DND-41 (cell line): ENCODE data around the gene NDUFS7.

Experiments used
- ATAC-seq: fragments of 200-7000 bp; cut with Tn5 transposase; 3 replicates; pipeline ENCODE4 v1.9.1; 2021; ENCODE audit warnings: low read depth; ENCODE audit not compliant: insufficient read depth
- DNase-seq: peaks from one replicate; pipeline ENCODE4 v3.0.0-alpha.2; 2020
- H2AFZ ChIP-seq: 2 replicates; pipeline ENCODE4 v1.6.0; 2012; ENCODE audit warnings: low read depth, low read length
- H3K27ac ChIP-seq: 2 replicates; pipeline ENCODE4 v1.5.1; 2012; ENCODE audit warnings: low read length, inconsistent platforms
- H3K27me3 ChIP-seq: fragments of 200-600 bp; sonication (generic); 2 replicates; pipeline ENCODE4 v1.6.0; 2012; ENCODE audit warnings: low read length, mild to moderate bottlenecking, inconsistent platforms; ENCODE audit not compliant: insufficient read depth, poor library complexity
- H3K36me3 ChIP-seq: 2 replicates; pipeline ENCODE4 v1.5.1; 2012; ENCODE audit warnings: low read length, inconsistent platforms; ENCODE audit not compliant: insufficient read depth
- H3K4me1 ChIP-seq: 2 replicates; pipeline ENCODE4 v1.5.1; 2012; ENCODE audit warnings: mild to moderate bottlenecking, low read length; ENCODE audit not compliant: insufficient read depth
- H3K4me2 ChIP-seq: 2 replicates; pipeline ENCODE4 v1.6.0; 2012; ENCODE audit warnings: mild to moderate bottlenecking, moderate library complexity, low read length, inconsistent platforms; ENCODE audit not compliant: insufficient read depth
- H3K4me3 ChIP-seq, 2 experiments: fragments of 200-600 bp in 1 of 2; shearing (Covaris generic) in 1 of 2; 2 replicates each; pipeline ENCODE4 v1.5.1; 2012 to 2016; ENCODE audit warnings: inconsistent platforms in 2 of 2, low read length in 2 of 2, mild to moderate bottlenecking in 2 of 2, low read depth in 1 of 2, moderate library complexity in 1 of 2
- H3K79me2 ChIP-seq: 2 replicates; pipeline ENCODE4 v1.6.0; 2012; ENCODE audit warnings: low read length, inconsistent platforms; ENCODE audit not compliant: insufficient read depth
- H3K9ac ChIP-seq: 2 replicates; pipeline ENCODE4 v1.6.0; 2012; ENCODE audit warnings: low read depth, mild to moderate bottlenecking, inconsistent platforms, low read length, moderate library complexity
- H3K9me3 ChIP-seq: 2 replicates; pipeline ENCODE4 v1.5.1; 2012; ENCODE audit warnings: low read length, moderate library complexity, mild to moderate bottlenecking, inconsistent platforms; ENCODE audit not compliant: insufficient read depth, severe bottlenecking
- H4K20me1 ChIP-seq: 2 replicates; pipeline ENCODE4 v1.6.0; 2012; ENCODE audit warnings: low read length; ENCODE audit not compliant: insufficient read depth
- EZH2 ChIP-seq: IDR thresholded peaks from 3 replicates; pipeline ENCODE4 v1.6.1; 2012; ENCODE audit warnings: borderline replicate concordance, low read depth, mild to moderate bottlenecking, moderate library complexity, low read length, inconsistent platforms; ENCODE audit not compliant: severe bottlenecking
- TF ChIP-seq, protein P1 (sequence below): IDR thresholded peaks from 2 replicates; pipeline ENCODE4 v1.5.1; 2012; ENCODE audit warnings: borderline replicate concordance, low read length, moderate library complexity, mild to moderate bottlenecking; ENCODE audit not compliant: poor library complexity, severe bottlenecking; ENCODE audit errors: extremely low read depth

The NDUFS7 gene

DNA sequence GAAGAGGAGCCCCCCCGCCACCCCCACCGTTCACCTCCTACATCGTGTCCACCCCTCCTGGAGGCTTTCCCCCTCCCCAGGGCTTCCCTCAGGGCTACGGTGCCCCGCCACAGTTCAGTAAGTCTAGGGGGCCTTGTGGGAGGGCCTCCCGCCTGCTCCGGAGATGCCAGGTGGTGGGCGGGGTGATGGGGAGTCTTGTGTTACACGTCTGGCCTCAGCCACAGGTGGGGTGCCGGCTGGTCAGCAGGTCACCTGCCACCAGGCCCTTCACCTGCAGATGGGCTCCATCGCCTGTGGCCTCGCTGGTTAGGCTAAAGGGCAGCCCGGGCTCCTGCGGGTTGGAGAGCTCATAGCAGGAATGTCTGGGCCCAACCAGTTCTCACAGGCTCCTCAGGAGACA lies 46.5 kb downstream of the NDUFS7 start:
- Histone ChIP-seq H3K4me3 (no peak overlapping the region), H3K4me2 (no peak overlapping the region), H3K4me1 (no peaks in the 10 kb centered on the region), H3K79me2 (peaks cover 46% of the 10 kb centered on the region), H2AFZ (no peak overlapping the region), H3K36me3 (peaks cover 93% of the 10 kb centered on the region), H3K9me3 (no peaks in the 10 kb centered on the region), H3K9ac (no peak overlapping the region), H3K27ac (no peak overlapping the region), H4K20me1 (peaks cover 79% of the 10 kb centered on the region), H3K27me3 (no peaks in the 10 kb centered on the region)
- DNase-seq (no peak), ATAC-seq (no peak)
- TF ChIP-seq, protein P1, sequence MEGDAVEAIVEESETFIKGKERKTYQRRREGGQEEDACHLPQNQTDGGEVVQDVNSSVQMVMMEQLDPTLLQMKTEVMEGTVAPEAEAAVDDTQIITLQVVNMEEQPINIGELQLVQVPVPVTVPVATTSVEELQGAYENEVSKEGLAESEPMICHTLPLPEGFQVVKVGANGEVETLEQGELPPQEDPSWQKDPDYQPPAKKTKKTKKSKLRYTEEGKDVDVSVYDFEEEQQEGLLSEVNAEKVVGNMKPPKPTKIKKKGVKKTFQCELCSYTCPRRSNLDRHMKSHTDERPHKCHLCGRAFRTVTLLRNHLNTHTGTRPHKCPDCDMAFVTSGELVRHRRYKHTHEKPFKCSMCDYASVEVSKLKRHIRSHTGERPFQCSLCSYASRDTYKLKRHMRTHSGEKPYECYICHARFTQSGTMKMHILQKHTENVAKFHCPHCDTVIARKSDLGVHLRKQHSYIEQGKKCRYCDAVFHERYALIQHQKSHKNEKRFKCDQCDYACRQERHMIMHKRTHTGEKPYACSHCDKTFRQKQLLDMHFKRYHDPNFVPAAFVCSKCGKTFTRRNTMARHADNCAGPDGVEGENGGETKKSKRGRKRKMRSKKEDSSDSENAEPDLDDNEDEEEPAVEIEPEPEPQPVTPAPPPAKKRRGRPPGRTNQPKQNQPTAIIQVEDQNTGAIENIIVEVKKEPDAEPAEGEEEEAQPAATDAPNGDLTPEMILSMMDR, result no peak
- TF ChIP-seq EZH2, result no peak

DNA sequence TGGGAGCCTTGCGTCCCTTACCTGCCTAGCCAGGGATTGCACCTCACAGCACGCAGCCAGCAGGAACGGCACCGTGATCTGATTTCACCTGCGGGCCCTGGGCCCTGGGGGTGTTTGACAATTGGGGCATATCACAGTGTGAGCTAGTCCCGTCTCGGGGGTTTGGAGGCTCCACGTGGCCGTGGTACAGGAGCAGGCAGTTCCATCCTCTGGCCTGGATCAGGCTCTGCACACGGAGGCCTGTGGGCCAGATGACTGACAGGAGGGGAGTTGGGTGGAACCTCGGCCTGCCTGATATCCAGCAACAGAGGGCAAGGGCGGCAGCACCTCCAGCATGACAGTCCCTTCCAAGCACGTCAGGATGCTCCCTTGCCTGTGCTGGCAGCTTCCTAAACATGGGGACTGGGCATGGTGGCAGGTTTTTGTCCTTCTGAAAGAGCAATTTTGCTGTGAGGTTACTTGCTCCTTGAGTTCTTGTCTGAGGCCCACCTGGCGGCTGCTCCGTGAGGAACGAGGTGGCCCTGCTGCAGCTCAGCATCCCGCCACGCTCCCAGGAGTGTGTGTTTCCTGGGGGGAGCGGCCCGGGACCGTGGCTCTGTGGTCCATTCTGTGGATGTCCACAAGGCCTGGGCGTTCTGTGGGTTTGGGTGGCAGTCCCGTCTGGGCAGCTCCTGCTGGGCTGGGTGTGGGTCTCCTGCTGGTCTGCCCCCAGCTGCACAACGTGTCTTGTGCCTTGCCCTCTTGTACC lies 48.2 kb downstream of the NDUFS7 start:
- peaks cover 30% of the 10 kb centered on the region for H3K79me2 ChIP-seq
- ATAC-seq, result no peak
- DNase-seq, result no peak
- H3K4me2 ChIP-seq, result no peak overlapping the region
- H3K4me3 ChIP-seq, result no peak overlapping the region
- H3K4me1 ChIP-seq, result no peaks in the 10 kb centered on the region
- H3K9ac ChIP-seq, result no peak overlapping the region
- no peak overlapping the region for H3K27ac ChIP-seq
- H4K20me1 ChIP-seq, result peaks cover 69% of the 10 kb centered on the region
- TF ChIP-seq EZH2, result no peak
- TF ChIP-seq, protein P1, result no peak
- peaks cover 80% of the 10 kb centered on the region for H3K36me3 ChIP-seq
- H3K27me3 ChIP-seq, result no peaks in the 10 kb centered on the region
- H2AFZ ChIP-seq, result no peak overlapping the region
- H3K9me3 ChIP-seq, result no peaks in the 10 kb centered on the region

DNA sequence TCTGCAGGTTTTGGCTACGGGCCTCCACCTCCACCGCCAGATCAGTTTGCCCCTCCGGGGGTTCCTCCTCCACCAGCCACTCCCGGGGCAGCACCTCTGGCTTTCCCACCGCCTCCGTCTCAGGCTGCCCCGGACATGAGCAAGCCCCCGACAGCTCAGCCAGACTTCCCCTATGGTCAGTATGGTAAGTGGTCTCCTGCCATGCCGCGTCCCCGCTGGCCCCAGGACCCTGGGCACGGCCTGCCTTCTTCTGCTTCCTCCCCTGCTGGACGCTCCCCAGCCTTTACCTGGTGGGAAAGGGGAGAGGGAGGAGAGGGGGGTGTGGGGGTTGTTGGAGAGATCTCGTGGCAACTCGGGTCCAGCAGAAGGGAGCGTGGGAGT lies 48.8 kb downstream of the NDUFS7 start:
- Histone ChIP-seq H3K4me3 (no peak overlapping the region), H3K4me1 (no peaks in the 10 kb centered on the region), H3K27me3 (no peaks in the 10 kb centered on the region), H3K9ac (no peak overlapping the region), H2AFZ (no peak overlapping the region), H3K36me3 (peaks cover 74% of the 10 kb centered on the region), H3K4me2 (no peak overlapping the region), H3K79me2 (peaks cover 24% of the 10 kb centered on the region; the same call in 1 of the 2 replicates), H3K9me3 (no peaks in the 10 kb centered on the region), H3K27ac (no peak overlapping the region), H4K20me1 (peaks cover 64% of the 10 kb centered on the region)
- ATAC-seq (no peak), DNase-seq (no peak)
- TF ChIP-seq EZH2, result no peak
- TF ChIP-seq, protein P1, result no peak
